SJSA1 (cell line): Measurements from ENCODE around the gene KCNQ2. TPM values are rescaled to one million over a fixed set of nuclear protein-coding genes. Genes with fewer than 3 reads are reported as not detected.
"Not testable (repeated sequence)": the region's sequence is repeated elsewhere in the genome, so short reads cannot be mapped to it uniquely, and the experiment has no call there.

Source experiments
- DNase-seq, 2 experiments: peaks; one replicate each; pipeline ENCODE4 v3.0.0-alpha.2; 2015 to 2020; ENCODE audit warnings: low spot score in 2 of 2, low read depth in 1 of 2
- H3K27ac ChIP-seq: fragments of 250-450 bp; sonication (Bioruptor Pico); 2 replicates; pipeline ENCODE4 v1.5.1; 2020; ENCODE audit warnings: mild to moderate bottlenecking, moderate library complexity
- H3K27me3 ChIP-seq: fragments of 250-450 bp; sonication (Bioruptor Pico); replicated peaks from 2 replicates; pipeline ENCODE4 v1.5.1; 2020; ENCODE audit warnings: mild to moderate bottlenecking, moderate library complexity
- H3K36me3 ChIP-seq: fragments of 250-450 bp; sonication (Bioruptor Pico); 2 replicates; pipeline ENCODE4 v1.5.1; 2020; ENCODE audit warnings: mild to moderate bottlenecking
- H3K4me1 ChIP-seq: fragments of 250-450 bp; sonication (Bioruptor Pico); replicated peaks from 2 replicates; pipeline ENCODE4 v1.6.1; 2021; ENCODE audit warnings: mild to moderate bottlenecking
- H3K4me3 ChIP-seq: fragments of 250-450 bp; sonication (Bioruptor Pico); 2 replicates; pipeline ENCODE4 v1.5.1; 2020; ENCODE audit warnings: mild to moderate bottlenecking
- H3K9me3 ChIP-seq: fragments of 250-450 bp; sonication (Bioruptor Pico); replicated peaks from 2 replicates; pipeline ENCODE4 v1.5.1; 2020; ENCODE audit warnings: mild to moderate bottlenecking
- total RNA-seq: library from RNA; depleted of rRNA; stranded (reverse); fragments of >200 nt; shearing (Covaris generic); gene quantifications from 2 replicates; pipeline ENCODE4 v1.2.3, GENCODE V29; 2014

Gene KCNQ2
- total RNA-seq, 1 experiment from 2014 or later = not detected

DNA sequence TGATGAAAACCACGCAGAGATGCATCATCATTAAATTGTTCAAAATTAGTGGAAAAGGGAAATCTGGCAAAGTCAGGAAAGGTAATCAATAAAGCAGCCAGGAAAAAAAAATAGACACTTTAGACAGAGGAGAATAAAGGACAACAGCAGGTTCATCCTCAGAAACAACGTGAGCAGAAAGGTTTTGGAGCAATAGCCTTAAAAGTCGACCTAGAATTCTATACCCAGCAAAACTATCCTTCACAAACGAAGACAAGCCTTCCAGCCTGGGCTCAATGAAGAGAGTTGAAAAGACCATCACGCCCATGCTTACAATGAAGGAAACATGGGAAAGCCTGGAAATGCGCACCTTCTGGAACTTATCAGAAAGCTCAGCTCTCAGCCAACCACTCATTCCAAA, 86.6 kb downstream of the KCNQ2 start:
- Histone ChIP-seq H3K4me3 (no peak overlapping the region), H3K27me3 (peaks cover 8% of the 10 kb centered on the region; the same call in 1 of the 2 replicates), H3K36me3 (no peaks in the 10 kb centered on the region), H3K27ac (no peak overlapping the region), H3K4me1 (no peaks in the 10 kb centered on the region), H3K9me3 (peaks cover 25% of the 10 kb centered on the region)
- no peak for DNase-seq

DNA sequence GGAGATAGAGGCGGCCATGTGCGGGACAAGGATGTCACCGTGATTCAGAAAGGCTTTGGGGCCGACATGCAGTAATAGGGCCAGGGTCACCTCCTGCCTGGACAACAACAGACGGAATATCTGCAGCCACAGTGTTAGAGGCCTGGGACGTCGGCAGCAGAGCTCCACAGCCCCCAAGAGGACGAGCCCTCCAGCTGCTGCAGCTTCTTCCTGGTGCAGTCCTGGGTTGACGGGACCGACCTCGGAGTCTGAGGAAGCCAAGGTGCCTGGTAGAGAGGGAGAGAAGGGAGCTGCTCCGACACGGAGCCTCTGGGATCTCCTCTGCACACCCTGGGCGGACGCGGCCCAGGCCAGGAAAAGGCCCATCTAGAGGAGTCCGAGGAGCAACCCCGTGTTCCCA, 88.1 kb downstream of the KCNQ2 start:
- peaks cover 25% of the 10 kb centered on the region for H3K9me3 ChIP-seq
- no peak overlapping the region for H3K4me3 ChIP-seq
- no peaks in the 10 kb centered on the region for H3K36me3 ChIP-seq
- DNase-seq = no peak
- no peak overlapping the region for H3K27ac ChIP-seq
- H3K27me3 ChIP-seq = peaks cover 8% of the 10 kb centered on the region; the same call in 1 of the 2 replicates
- H3K4me1 ChIP-seq = no peaks in the 10 kb centered on the region; the same call in 1 of the 2 replicates

DNA sequence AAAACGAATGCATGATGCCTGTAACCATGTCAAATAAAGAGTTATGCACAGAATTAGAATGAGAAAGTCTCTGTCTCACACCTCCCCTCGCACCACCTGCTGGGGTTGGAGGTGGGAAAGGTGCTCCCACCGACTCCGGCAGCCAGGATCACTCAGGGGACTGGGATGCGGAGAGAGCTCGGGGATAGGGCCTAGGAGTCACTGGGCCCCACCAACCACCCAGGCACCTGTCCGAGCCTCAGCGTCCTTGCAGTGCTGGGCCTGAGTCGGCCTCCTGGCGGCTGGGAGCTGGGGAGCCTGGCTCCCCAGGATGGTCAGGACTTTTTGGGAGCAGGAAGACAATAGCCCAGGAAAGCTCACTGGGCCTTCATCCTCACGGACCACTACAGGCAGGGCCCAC, 88.9 kb downstream of the KCNQ2 start:
- peaks cover 25% of the 10 kb centered on the region for H3K9me3 ChIP-seq

DNA sequence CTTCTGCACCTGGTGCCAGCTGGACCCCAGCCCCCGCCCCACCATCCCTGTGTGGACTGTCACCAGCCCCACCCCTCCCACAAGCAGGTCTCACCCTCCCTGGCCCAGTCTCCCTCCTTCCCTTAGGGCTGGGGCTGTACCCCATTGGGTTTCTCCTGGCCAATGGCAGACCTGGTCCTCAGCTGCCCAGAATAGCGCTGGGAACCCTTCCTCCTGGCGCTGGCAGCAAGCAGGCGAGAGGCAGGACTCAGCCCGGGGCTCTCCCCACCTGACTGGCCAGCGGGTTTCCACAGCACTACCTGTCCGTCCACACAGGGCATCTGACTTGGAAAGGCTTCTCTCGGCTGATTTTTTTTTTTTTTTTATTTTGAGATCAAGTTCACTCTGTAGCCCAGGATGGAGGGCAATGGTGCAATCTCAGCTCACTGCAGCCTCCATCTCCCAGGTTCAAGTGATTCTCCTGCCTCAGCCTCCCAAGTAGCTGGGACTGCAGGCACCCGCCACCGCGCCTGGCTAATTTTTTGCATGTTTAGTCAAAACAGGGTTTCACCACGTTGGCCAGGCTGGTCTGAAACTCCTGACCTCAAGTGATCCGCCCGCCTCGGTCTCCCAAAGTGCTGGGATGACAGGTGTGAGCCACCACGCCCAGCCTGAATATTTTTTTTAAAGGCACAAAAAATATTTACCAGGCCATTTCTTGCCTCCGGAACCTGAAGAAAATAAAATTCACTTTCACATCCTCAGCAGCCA, 89.7 kb downstream of the KCNQ2 start:
- H3K27me3 ChIP-seq = peaks cover 19% of the 10 kb centered on the region; the same call in 1 of the 2 replicates

More for the DNA sequence above, 88.9 kb downstream of the KCNQ2 start:
- Histone ChIP-seq H3K36me3 (no peaks in the 10 kb centered on the region), H3K4me1 (no peaks in the 10 kb centered on the region; the same call in 1 of the 2 replicates), H3K27ac (no peak overlapping the region), H3K27me3 (peaks cover 11% of the 10 kb centered on the region; the same call in 1 of the 2 replicates), H3K4me3 (no peak overlapping the region)
- DNase-seq = no peak

GRCh38 chr20:63381781-63382431, 90.5 kb downstream of the KCNQ2 start:
- Histone ChIP-seq H3K27ac (no peak overlapping the region), H3K9me3 (peaks cover 15% of the 10 kb centered on the region), H3K4me3 (no peak overlapping the region), H3K4me1 (no peaks in the 10 kb centered on the region; the same call in 1 of the 2 replicates), H3K27me3 (peaks cover 28% of the 10 kb centered on the region), H3K36me3 (no peaks in the 10 kb centered on the region)
- peak in 1 of 2 experiments; percentile 21 for DNase-seq

More for the DNA sequence above, 89.7 kb downstream of the KCNQ2 start:
- Histone ChIP-seq H3K36me3 (no peaks in the 10 kb centered on the region), H3K27ac (no peak overlapping the region), H3K9me3 (peaks cover 23% of the 10 kb centered on the region), H3K4me1 (no peaks in the 10 kb centered on the region; the same call in 1 of the 2 replicates), H3K4me3 (no peak overlapping the region)
- DNase-seq = no peak

DNA sequence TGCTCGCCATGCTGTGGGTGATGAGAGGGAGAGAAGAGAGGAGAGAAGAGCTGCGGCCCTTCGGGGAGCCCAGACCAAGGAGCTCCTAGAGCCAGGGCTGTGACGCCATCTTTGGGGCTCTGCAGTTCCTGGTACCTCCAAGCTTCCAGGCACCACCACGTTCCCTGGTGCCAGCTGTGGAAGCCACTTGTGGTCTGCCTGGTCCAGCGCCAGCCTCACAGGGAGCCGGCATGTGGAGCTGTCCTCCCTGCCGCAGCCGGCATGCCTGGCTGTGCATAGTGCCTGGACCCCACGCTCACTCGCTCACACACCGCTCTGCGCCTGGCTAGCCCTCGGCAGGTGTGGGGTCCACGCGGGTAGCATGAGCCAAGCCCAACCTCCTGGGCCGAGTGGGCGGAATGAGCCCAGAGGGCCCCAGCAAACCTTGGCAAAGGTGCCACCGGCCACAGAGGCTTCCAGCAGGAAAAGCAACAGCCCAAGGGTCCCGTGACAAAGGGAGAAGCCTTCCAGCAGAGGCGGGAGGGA, 92.0 kb downstream of the KCNQ2 start:
- Histone ChIP-seq H3K27me3 (peaks cover 36% of the 10 kb centered on the region), H3K27ac (no peak overlapping the region), H3K36me3 (no peaks in the 10 kb centered on the region), H3K9me3 (peaks cover under 1% of the 10 kb centered on the region), H3K4me3 (no peak overlapping the region), H3K4me1 (no peaks in the 10 kb centered on the region; the same call in 1 of the 2 replicates)
- DNase-seq = no peak

GRCh38 chr20:63379872-63380271, 92.6 kb downstream of the KCNQ2 start:
- H3K27me3 ChIP-seq = peaks cover 40% of the 10 kb centered on the region
- DNase-seq = not testable (repeated sequence)

GRCh38 chr20:63379296-63379695, 93.2 kb downstream of the KCNQ2 start:
- Histone ChIP-seq H3K4me3 (no peak overlapping the region), H3K9me3 (no peaks in the 10 kb centered on the region; the same call in 1 of the 2 replicates), H3K4me1 (no peaks in the 10 kb centered on the region; the same call in 1 of the 2 replicates), H3K27me3 (peaks cover 44% of the 10 kb centered on the region), H3K27ac (no peak overlapping the region), H3K36me3 (no peaks in the 10 kb centered on the region)
- no peak for DNase-seq

More at GRCh38 chr20:63379872-63380271, 92.6 kb downstream of the KCNQ2 start:
- H3K9me3 ChIP-seq, H3K36me3 ChIP-seq, H3K4me1 ChIP-seq, H3K4me3 ChIP-seq, H3K27ac ChIP-seq: not testable (repeated sequence)

GRCh38 chr20:63378626-63379025, 93.8 kb downstream of the KCNQ2 start:
- DNase-seq = no peak
- Histone ChIP-seq H3K36me3 (no peaks in the 10 kb centered on the region), H3K27me3 (peaks cover 49% of the 10 kb centered on the region), H3K9me3 (no peaks in the 10 kb centered on the region; the same call in 1 of the 2 replicates), H3K4me3 (no peak overlapping the region), H3K4me1 (no peaks in the 10 kb centered on the region; the same call in 1 of the 2 replicates), H3K27ac (no peak overlapping the region)

- H3K4me3 ChIP-seq = no peak overlapping the region
- H3K27ac ChIP-seq = no peak overlapping the region
- H3K36me3 ChIP-seq = no peaks in the 10 kb centered on the region
- no peaks in the 10 kb centered on the region; the same call in 1 of the 2 replicates for H3K9me3 ChIP-seq
- H3K4me1 ChIP-seq = no peaks in the 10 kb centered on the region; the same call in 1 of the 2 replicates
- peaks cover 52% of the 10 kb centered on the region for H3K27me3 ChIP-seq
- DNase-seq = no peak
Observed at GRCh38 chr20:63377951-63378381, 94.5 kb downstream of the KCNQ2 start.

DNA sequence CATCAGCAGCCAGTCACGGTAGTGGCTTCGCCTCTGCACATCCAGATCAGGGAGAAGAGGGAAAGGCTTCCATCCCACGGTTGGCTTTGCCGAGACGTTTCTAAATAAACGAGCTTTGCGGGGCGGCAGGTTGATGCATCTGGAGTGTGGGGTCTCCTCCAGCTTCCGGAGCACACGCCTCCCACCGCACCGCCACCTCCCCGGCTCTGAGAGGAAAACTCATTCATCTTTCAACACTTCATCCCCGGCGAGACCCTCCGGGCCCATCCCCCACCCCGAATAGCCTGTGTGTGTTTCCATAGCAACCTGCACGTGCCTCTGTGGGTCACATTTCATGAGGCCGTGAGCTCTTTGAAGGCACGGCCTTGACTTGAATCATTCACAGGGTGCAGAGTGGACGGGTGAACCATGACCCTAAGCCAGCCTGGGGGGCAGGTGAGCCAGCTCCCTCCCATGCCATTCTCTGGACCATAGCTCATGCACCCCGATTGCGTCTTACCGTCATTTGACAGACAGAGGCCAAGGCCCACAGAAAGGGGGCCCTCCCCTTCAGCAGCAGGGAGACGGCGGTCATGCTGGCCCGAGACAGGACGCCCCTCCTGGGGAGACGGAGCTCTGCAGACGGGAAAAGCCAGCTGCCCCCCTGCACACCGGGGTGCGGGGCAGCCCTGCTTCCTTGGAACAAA, 95.1 kb downstream of the KCNQ2 start:
- no peak for DNase-seq
- H3K27ac ChIP-seq = no peak overlapping the region
- no peaks in the 10 kb centered on the region for H3K36me3 ChIP-seq
- no peak overlapping the region for H3K4me3 ChIP-seq
- H3K9me3 ChIP-seq = no peaks in the 10 kb centered on the region; the same call in 1 of the 2 replicates
- H3K27me3 ChIP-seq = peaks cover 57% of the 10 kb centered on the region
- H3K4me1 ChIP-seq = no peaks in the 10 kb centered on the region; the same call in 1 of the 2 replicates

- no peaks in the 10 kb centered on the region; the same call in 1 of the 2 replicates for H3K4me1 ChIP-seq
- peaks cover 55% of the 10 kb centered on the region for H3K27me3 ChIP-seq
- no peak overlapping the region for H3K27ac ChIP-seq
- no peaks in the 10 kb centered on the region; the same call in 1 of the 2 replicates for H3K9me3 ChIP-seq
- no peaks in the 10 kb centered on the region for H3K36me3 ChIP-seq
- no peak for DNase-seq
- no peak overlapping the region for H3K4me3 ChIP-seq
Observed at GRCh38 chr20:63376283-63377250, 95.9 kb downstream of the KCNQ2 start.
